Dermis blood vessel endothelial cell (primary cell): Measurements from ENCODE around the gene SHD. TPM values are rescaled to one million over a fixed set of nuclear protein-coding genes. Genes with fewer than 3 reads are reported as not detected.
"Not testable (repeated sequence)": the region's sequence is repeated elsewhere in the genome, so short reads cannot be mapped to it uniquely, and the experiment has no call there.

Experiments used
- DNase-seq: peaks from one replicate; pipeline ENCODE4 v3.0.0; 2010
- total RNA-seq: library from RNA; depleted of rRNA; stranded (reverse); fragments of >200 nt; gene quantifications from 2 replicates; pipeline ENCODE4 v1.2.3, GENCODE V29; 2014

The SHD gene
- not detected in 2 replicates for total RNA-seq

- DNase-seq = no peak
Measured at GRCh38 chr19:4278419-4279266, at the start of gene SHD. Gene SHD (plus strand): TSS chr19:4279266. CDS start chr19:4280064, 798 bp downstream.

GRCh38 chr19:4230237-4230636 lies 48.8 kb upstream of the SHD start:
- not testable (repeated sequence) for DNase-seq

GRCh38 chr19:4231521-4231920 lies 47.5 kb upstream of the SHD start:
- not testable (repeated sequence) for DNase-seq

DNA sequence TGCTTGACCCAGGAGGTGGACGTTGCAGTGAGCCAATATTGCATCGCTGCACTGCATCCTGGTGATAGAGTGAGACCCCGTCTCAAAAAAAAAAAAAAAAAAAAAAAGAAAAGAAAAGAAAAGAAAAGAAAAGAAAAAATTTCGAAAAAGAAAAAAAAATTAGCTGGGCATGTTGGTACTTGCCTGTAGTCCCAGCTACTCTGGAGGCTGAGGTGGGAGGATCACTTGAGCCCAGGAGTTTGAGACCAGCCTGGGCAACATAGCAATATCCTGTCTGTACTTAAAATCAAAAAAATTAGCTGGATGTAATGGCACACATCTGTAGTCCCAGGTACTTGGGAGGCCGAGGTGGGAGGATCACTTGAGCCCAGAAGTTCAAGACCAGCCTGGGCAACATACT lies 46.9 kb upstream of the SHD start:
- DNase-seq = not testable (repeated sequence)

GRCh38 chr19:4232614-4233281 lies 46.3 kb upstream of the SHD start:
- DNase-seq = no peak

DNA sequence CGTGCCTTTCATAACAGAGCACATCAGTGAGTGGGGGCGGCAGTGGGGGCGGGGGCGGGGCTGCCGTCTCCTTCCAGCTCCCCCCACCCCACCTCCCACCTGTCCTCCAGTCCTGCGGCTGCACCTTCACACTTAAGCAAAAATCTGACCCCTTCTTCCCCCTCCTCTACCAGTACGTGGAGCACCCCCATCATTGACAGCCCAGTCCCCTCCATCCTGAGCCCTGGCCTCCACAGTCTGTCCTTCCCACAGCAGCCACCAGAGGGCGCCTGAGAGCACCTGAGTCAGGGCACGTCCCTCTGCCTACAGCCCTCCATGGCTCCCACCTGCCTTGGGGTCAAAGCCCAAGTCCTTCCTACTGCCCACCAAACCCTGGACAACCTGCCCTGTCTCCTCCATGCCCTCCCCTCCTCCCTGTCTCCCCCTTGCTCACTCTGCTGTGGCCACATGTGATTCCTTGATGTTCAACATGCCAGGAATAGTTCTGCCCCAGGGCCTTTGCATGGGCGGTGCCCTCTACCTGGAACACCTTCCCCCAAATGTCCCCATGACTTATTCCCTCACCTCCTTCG lies 45.7 kb upstream of the SHD start:
- peak; percentile 59 for DNase-seq

- no peak for DNase-seq
Measured at GRCh38 chr19:4234142-4234861, 44.8 kb upstream of the SHD start.

DNA sequence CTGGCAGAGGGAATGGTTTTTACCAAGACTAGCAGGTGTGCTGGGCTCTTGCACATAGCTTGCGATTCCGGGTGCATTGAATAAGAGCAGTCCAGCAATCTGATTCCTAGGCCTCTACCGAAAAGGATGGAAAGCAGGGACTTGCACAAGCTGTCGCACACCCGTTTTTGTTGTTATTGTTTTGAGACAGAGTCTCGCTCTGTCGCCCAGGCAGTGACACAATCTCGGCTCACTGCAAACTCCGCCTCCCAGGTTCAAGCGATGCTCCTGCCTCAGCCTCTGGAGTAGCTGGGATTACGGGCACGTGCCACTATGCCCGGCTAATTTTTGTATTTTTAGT lies 44.2 kb upstream of the SHD start:
- no peak for DNase-seq

GRCh38 chr19:4237510-4237909 lies 41.6 kb upstream of the SHD start:
- DNase-seq = not testable (repeated sequence)

- no peak for DNase-seq
Measured at GRCh38 chr19:4238831-4239230, 40.2 kb upstream of the SHD start.

- no peak for DNase-seq
Measured at GRCh38 chr19:4241824-4242430, 37.1 kb upstream of the SHD start.

- not testable (repeated sequence) for DNase-seq
Measured at GRCh38 chr19:4245938-4246337, 33.1 kb upstream of the SHD start.

GRCh38 chr19:4246767-4247593 lies 32.1 kb upstream of the SHD start, which contains the start of gene YJU2:
Gene YJU2 (plus strand): TSS chr19:4247080. CDS start chr19:4247147, 67 bp downstream.
- peak; percentile 100 for DNase-seq

DNA sequence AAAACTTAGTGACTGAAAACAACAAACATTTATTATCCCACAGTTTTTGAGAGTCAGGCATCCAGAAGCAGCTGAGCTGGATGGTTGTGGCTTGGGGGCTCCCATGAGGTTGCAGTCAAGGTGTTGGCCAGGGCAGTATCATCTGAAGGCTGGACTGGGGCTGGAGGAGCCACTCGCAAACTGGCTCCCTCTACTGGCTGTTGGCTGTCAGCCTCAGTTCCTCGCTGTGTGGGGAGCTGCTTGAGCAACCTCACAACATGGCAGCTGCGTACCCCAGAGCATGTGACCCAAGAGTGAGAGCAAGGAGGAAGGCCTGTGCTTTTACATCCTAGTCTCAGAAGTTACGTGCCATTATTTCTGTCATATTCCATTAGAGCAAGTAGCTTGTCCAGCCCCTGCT lies 22.5 kb upstream of the SHD start:
- no peak for DNase-seq

GRCh38 chr19:4257025-4257424 lies 22.0 kb upstream of the SHD start:
- no peak for DNase-seq

DNA sequence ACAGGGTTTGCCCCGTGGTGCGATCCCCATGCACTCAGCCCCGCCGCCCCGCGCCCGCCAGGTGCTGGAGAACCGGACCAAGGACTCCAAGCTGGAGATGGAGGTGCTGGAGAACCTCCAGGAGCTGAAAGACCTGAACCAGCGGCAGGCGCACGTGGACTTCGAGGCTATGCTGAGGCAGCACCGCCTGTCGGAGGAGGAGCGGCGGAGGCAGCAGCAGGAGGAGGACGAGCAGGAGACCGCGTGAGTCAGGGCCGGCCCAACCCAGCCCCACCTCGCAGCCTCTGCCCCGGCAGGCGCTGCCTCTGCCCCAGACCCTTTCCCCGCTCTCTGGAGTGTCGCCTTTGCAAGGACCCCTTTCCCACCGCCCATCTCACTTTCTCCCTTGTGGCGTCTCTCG lies 20.9 kb upstream of the SHD start:
- DNase-seq = no peak

GRCh38 chr19:4260613-4261191 lies 18.4 kb upstream of the SHD start:
- no peak for DNase-seq

DNA sequence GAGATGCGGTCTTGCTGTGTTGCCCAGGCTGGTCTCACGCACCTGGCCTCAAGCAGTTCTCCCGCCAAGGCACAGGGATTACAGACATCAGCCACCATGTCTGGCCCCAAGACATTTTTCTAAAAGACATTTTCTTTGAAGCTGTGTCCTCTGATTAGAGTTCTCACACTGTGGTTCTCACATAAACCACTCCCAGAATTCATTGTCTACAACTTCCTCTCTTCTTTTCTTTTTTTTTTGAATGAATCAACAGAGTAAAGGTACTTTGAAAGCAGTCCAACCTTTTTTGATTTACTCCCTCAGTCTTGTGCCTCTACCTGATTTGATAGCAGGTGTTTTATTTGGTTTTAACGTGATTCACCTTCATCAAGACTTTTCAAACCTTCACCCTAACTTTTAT lies 14.3 kb upstream of the SHD start:
- DNase-seq = no peak

GRCh38 chr19:4266253-4267000 lies 12.6 kb upstream of the SHD start:
- DNase-seq = no peak

DNA sequence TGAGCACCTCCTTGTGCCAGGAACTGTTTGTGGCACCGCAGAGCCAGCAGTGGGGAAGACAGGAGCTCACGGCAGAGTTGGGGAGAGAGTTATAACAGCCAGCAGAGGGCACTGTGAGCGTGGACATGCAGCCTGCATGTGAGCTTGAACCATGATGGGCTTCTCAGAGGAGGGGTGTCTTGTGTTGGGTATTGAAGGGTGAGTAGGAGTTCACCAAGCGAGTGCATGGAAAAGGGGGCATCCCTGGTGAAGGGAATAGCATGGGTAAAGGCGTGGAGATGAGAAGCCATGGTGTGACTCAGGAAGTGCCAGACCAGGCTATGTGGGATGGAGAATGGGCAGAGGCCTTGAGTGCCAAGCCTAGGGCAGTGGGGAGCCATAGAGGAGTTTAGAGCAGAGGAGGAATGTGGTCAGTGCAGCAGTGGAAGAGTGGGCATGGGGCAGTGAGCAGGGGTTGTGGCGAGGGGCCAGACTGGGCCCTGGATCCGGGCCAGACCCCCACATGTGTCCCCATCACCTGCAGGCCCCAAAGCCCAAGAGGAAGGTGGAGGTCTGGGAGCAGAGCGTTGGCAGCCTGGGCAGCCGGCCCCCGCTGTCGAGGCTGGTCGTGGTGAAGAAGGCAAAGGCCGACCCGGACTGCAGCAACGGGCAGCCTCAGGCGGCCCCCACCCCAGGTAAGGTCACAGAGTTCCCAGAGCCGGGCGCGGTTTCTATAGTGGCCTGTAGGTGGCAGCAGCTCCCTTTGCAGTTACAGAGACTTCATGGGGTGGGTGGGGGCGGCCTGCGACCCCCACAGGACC lies 11.8 kb upstream of the SHD start:
- peak; percentile 55 for DNase-seq
